PC-9 (cell line): Measurements from ENCODE around the gene PTPRO.

Experiments
- CTCF ChIP-seq: fragments of 200-600 bp; sonication (generic); conservative IDR thresholded peaks from 2 replicates; pipeline ENCODE4 v1.6.1; 2017; ENCODE audit warnings: mixed run types, antibody characterized with exemption, mild to moderate bottlenecking, moderate library complexity
- EZH2 ChIP-seq: fragments of 200-600 bp; sonication (generic); IDR thresholded peaks from 2 replicates; pipeline ENCODE4 v1.8.0; 2017; ENCODE audit warnings: antibody characterized with exemption, low read depth

GRCh38 chr12:15608941-15609340, 286.6 kb downstream of the PTPRO start:
- TF ChIP-seq CTCF (no peak), EZH2 (no peak)
